GM10266 (cell line): Measurements from ENCODE around the gene CD200.

Experiments
- DNase-seq: peaks from one replicate; pipeline ENCODE4 v3.0.0; 2012; ENCODE audit errors: extremely low spot score
- CTCF ChIP-seq: IDR thresholded peaks from 2 replicates; pipeline ENCODE4 v1.5.1; 2012; ENCODE audit warnings: mild to moderate bottlenecking, low read depth; ENCODE audit not compliant: control insufficient read depth, insufficient read depth; ENCODE audit errors: missing control alignments

Gene CD200

GRCh38 chr3:112314649-112315048, 18.3 kb upstream of the CD200 start:
- no peak for DNase-seq
- no peak for TF ChIP-seq CTCF

GRCh38 chr3:112315791-112316190, 17.2 kb upstream of the CD200 start:
- DNase-seq = no peak
- TF ChIP-seq CTCF = no peak

GRCh38 chr3:112319516-112320276, 13.3 kb upstream of the CD200 start:
- no peak for TF ChIP-seq CTCF
- DNase-seq = no peak

- no peak for TF ChIP-seq CTCF
- no peak for DNase-seq
These were observed 12.3 kb upstream of the CD200 start for GRCh38 chr3:112320691-112321090.

GRCh38 chr3:112321867-112322652, 10.9 kb upstream of the CD200 start:
- DNase-seq = no peak
- TF ChIP-seq CTCF = no peak

GRCh38 chr3:112327371-112327951, 5.5 kb upstream of the CD200 start:
- peak; percentile 57 for TF ChIP-seq CTCF
- peak; percentile 53 for DNase-seq
